T-helper 17 cell (primary cell): ENCODE results near the gene USP17L17. TPM values are rescaled to one million over a fixed set of nuclear protein-coding genes. Genes with fewer than 3 reads are reported as not detected.
"Not testable (repeated sequence)": the region's sequence is repeated elsewhere in the genome, so short reads cannot be mapped to it uniquely, and the experiment has no call there.

Experiments used
- ATAC-seq: fragments of 150-1000 bp; cut with Tn5 transposase; 2 replicates; pipeline ENCODE4 v1.10.0; 2021; ENCODE audit warnings: mild to moderate bottlenecking, moderate library complexity
- DNase-seq, 3 donors: peaks; one replicate each; pipeline versions ENCODE4 v3.0.0 to v3.0.0-alpha.2; 2020 to 2021
- H3K9me3 ChIP-seq: one replicate; pipeline ENCODE4 v1.7.0; 2013; ENCODE audit warnings: low read length, mild to moderate bottlenecking; ENCODE audit not compliant: control insufficient read depth, poor library complexity, severe bottlenecking
- H3K27ac Mint-ChIP-seq: one replicate; pipeline ENCODE4 v1.8.0; 2022; ENCODE audit warnings: mild to moderate bottlenecking, moderate library complexity, mixed read lengths
- H3K27me3 Mint-ChIP-seq: one replicate; pipeline ENCODE4 v1.8.0; 2022; ENCODE audit warnings: mixed read lengths
- H3K36me3 Mint-ChIP-seq: one replicate; pipeline ENCODE4 v1.8.0; 2022; ENCODE audit warnings: low read depth, mixed read lengths
- H3K4me1 Mint-ChIP-seq: one replicate; pipeline ENCODE4 v1.8.0; 2022; ENCODE audit warnings: mild to moderate bottlenecking, mixed read lengths
- H3K4me3 Mint-ChIP-seq: one replicate; pipeline ENCODE4 v1.8.0; 2022; ENCODE audit warnings: mild to moderate bottlenecking, moderate library complexity, mixed read lengths
- total RNA-seq, 4 donors: library from RNA in 2 of 4; stranded (reverse) in 2 of 4; gene quantifications; one replicate each; pipeline ENCODE4 v1.2.3 and lab custom pipeline; 2022 to 2026

The USP17L17 gene
- total RNA-seq, 2 donors from 2014 or later, result not detected

- H3K27ac Mint-ChIP-seq, H3K9me3 ChIP-seq, H3K27me3 Mint-ChIP-seq, H3K36me3 Mint-ChIP-seq, H3K4me3 Mint-ChIP-seq, DNase-seq, ATAC-seq, H3K4me1 Mint-ChIP-seq: not testable (repeated sequence)
These were observed 23.6 kb downstream of the USP17L17 start, which contains the start of gene USP17L22 for GRCh38 chr4:9267319-9267718. USP17L22 (plus strand) TSS chr4:9267619; CDS start chr4:9267619, 0 bp downstream.

DNA sequence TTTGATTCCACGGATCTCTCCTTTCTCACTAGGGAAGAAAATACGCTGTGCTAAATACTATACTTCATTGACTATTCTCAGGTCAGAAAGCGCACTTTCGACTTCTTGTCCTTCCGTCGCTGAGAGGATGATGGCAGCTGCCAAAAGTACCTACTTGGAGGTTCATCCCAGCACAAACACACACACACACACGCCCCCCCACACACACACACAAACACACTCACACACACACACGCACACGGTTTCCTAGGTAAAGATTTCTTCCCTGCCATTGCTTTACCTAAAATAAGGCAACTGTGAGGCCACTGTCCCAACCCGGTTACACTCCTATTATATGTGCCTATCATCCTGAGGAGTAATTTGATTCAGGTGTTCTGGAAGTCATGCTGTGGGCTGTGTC lies 28.0 kb downstream of the USP17L17 start:
- H3K36me3 Mint-ChIP-seq, H3K4me3 Mint-ChIP-seq, ATAC-seq, H3K4me1 Mint-ChIP-seq, H3K27me3 Mint-ChIP-seq, H3K27ac Mint-ChIP-seq, H3K9me3 ChIP-seq: not testable (repeated sequence)
- DNase-seq, result peak in 2 of 3 donors; percentile 12 to 28

Other genes starting within 250 kb of the USP17L17 start
- gene FAM90A26, start 73.5 kb upstream of the USP17L17 start, total RNA-seq, result not detected
- gene USP17L10, start 33.2 kb upstream of the USP17L17 start, total RNA-seq, result not detected
- gene USP17L11, start 28.5 kb upstream of the USP17L17 start, total RNA-seq, result not detected
- gene USP17L12, start 23.7 kb upstream of the USP17L17 start, total RNA-seq, result not detected
- not detected for gene USP17L13, start 19.0 kb upstream of the USP17L17 start, total RNA-seq
- gene USP17L15, start 9.5 kb upstream of the USP17L17 start, total RNA-seq, result not detected
- gene USP17L18, start 4.8 kb downstream of the USP17L17 start, total RNA-seq, result not detected
- not detected for gene USP17L19, start 9.5 kb downstream of the USP17L17 start, total RNA-seq
- not detected for gene USP17L20, start 14.2 kb downstream of the USP17L17 start, total RNA-seq
- gene USP17L21, start 19.0 kb downstream of the USP17L17 start, total RNA-seq, result not detected
- gene USP17L22, start 23.7 kb downstream of the USP17L17 start, total RNA-seq, result under 1 TPM in 1 of 2 donors, not detected in 1; 0.26 TPM
- gene USP17L24, start 81.3 kb downstream of the USP17L17 start, total RNA-seq, result not detected
- not detected for gene USP17L25, start 86.0 kb downstream of the USP17L17 start, total RNA-seq
- not detected for gene USP17L26, start 90.8 kb downstream of the USP17L17 start, total RNA-seq
- gene USP17L5, start 95.5 kb downstream of the USP17L17 start, total RNA-seq, result not detected
- not detected for gene USP17L27, start 100.3 kb downstream of the USP17L17 start, total RNA-seq
- gene USP17L28, start 105.0 kb downstream of the USP17L17 start, total RNA-seq, result not detected
- not detected for gene USP17L29, start 109.8 kb downstream of the USP17L17 start, total RNA-seq
- gene USP17L30, start 119.2 kb downstream of the USP17L17 start, total RNA-seq, result not detected
- gene DEFB131A, start 200.5 kb downstream of the USP17L17 start, total RNA-seq, result not detected